ENCODE measurements around the gene FGD2.

GRCh38 chr6:37007340-37008043 is 2.0 kb downstream of the FGD2 start:
- no peak for TF ChIP-seq POLR2A (IDR thresholded peaks at IDR 0.05; ENCODE audit: low read length)
- TF ChIP-seq GATA1 (IDR thresholded peaks at IDR 0.05; ENCODE audit: low read depth, low read length): no peak
